ENCODE results near the gene ASPG. TPM values are rescaled to one million over a fixed set of nuclear protein-coding genes. Genes with fewer than 3 reads are reported as not detected.

The ASPG gene
- total and polyA plus RNA-seq, 2 donors (not counting 1 experiment from before 2014, with no cell fraction given), result not detected

DNA sequence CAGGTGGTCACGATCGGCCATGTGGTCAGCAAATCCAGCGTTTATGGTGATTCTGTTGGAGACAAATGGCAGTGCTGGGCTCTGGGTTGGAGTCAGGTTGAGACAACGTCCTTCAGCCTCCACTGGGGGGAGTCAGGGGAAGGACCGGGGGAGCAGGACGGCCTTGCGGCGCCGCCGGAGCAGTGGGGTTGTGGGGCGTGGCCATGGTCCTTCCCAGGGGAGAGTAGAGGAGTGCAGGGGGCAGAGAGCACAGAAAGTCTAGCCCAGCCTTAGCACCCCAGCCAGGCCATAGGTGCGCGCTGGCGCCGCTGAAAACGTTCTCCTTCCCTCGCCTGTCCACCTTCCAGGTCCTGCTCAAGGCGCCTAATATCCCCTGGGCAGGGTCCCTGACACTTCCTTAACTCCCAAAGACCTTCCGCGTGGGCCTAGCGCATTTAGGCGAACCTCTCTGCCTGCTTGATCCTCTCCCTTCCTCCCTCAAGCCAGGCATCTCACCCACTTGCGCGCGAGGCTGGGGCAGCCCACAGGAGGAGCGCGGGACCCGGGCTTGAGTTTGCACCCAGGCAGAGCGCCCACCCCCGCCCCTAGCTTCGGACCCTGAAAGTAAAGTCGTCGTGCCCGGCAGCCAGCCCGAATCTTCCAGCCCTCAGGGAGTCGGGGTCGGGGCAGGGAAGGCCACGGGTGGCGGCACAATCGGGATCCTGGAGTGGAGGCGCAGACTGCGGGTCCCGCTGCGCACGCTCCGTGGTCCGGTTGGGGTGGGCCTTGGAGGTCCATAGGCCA is 49.8 kb downstream of the ASPG start:
- no peak for TF ChIP-seq EZH2 (IDR thresholded peaks at IDR 0.05; ENCODE audit: low read length, missing control alignments)
- TF ChIP-seq, protein P1, sequence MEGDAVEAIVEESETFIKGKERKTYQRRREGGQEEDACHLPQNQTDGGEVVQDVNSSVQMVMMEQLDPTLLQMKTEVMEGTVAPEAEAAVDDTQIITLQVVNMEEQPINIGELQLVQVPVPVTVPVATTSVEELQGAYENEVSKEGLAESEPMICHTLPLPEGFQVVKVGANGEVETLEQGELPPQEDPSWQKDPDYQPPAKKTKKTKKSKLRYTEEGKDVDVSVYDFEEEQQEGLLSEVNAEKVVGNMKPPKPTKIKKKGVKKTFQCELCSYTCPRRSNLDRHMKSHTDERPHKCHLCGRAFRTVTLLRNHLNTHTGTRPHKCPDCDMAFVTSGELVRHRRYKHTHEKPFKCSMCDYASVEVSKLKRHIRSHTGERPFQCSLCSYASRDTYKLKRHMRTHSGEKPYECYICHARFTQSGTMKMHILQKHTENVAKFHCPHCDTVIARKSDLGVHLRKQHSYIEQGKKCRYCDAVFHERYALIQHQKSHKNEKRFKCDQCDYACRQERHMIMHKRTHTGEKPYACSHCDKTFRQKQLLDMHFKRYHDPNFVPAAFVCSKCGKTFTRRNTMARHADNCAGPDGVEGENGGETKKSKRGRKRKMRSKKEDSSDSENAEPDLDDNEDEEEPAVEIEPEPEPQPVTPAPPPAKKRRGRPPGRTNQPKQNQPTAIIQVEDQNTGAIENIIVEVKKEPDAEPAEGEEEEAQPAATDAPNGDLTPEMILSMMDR (conservative IDR thresholded peaks at IDR 0.05 in 1 of 2, IDR thresholded peaks at IDR 0.05 in 1 of 2; ENCODE audit: low read depth in 1 of 2, low read length in 2 of 2), result no peak
- H3K4me1 ChIP-seq (ENCODE audit: control insufficient read depth, extremely low read depth, insufficient read depth, low read length), result no peaks in the 10 kb centered on the region
- no peak overlapping the region for H3K27ac ChIP-seq (ENCODE audit: insufficient read depth, low read length)
- H4K20me1 ChIP-seq (ENCODE audit: control insufficient read depth, extremely low read depth, insufficient read depth, low read length), result no peaks in the 10 kb centered on the region
- no peaks in the 10 kb centered on the region for H3K79me2 ChIP-seq (ENCODE audit: control insufficient read depth, insufficient read depth, low read length)
- H3K4me2 ChIP-seq (ENCODE audit: extremely low read depth, insufficient read depth, low read length), result no peak overlapping the region
- H2AFZ ChIP-seq (ENCODE audit: low read length), result no peak overlapping the region
- DNase-seq (ENCODE audit: low read depth in 2 of 2), result peak in 1 of 2 donors; percentile 6
- no peaks in the 10 kb centered on the region for H3K36me3 ChIP-seq (ENCODE audit: control insufficient read depth, insufficient read depth, low read length)
- H3K27me3 ChIP-seq (ENCODE audit: control insufficient read depth, insufficient read depth, low read length), result peaks cover 15% of the 10 kb centered on the region
- no peaks in the 10 kb centered on the region for H3K9me3 ChIP-seq (ENCODE audit: control insufficient read depth, insufficient read depth, low read depth, low read length)
- H3K4me3 ChIP-seq (replicated peaks in 1 of 4; ENCODE audit: control extremely low read depth in 1 of 4, insufficient read depth in 1 of 4, low read depth in 3 of 4, low read length in 4 of 4), result no peak overlapping the region
- H3K9ac ChIP-seq (ENCODE audit: insufficient read depth, low read length), result no peak overlapping the region

GRCh38 chr14:104135904-104136471 is 50.5 kb downstream of the ASPG start:
- Histone ChIP-seq H3K27ac (ENCODE audit: insufficient read depth, low read length) (no peak overlapping the region), H3K4me2 (ENCODE audit: extremely low read depth, insufficient read depth, low read length) (no peak overlapping the region)
- DNase-seq (ENCODE audit: low read depth in 2 of 2), result no peak

More at GRCh38 chr14:104135904-104136471, 50.5 kb downstream of the ASPG start:
- no peaks in the 10 kb centered on the region for H3K4me1 ChIP-seq (ENCODE audit: control insufficient read depth, extremely low read depth, insufficient read depth, low read length)
- H3K4me3 ChIP-seq (replicated peaks in 1 of 4; ENCODE audit: control extremely low read depth in 1 of 4, insufficient read depth in 1 of 4, low read depth in 3 of 4, low read length in 4 of 4), result no peak overlapping the region
- peaks cover 15% of the 10 kb centered on the region for H3K27me3 ChIP-seq (ENCODE audit: control insufficient read depth, insufficient read depth, low read length)
- TF ChIP-seq, protein P1 (conservative IDR thresholded peaks at IDR 0.05 in 1 of 2, IDR thresholded peaks at IDR 0.05 in 1 of 2; ENCODE audit: low read depth in 1 of 2, low read length in 2 of 2), result no peak
- no peak for TF ChIP-seq EZH2 (IDR thresholded peaks at IDR 0.05; ENCODE audit: low read length, missing control alignments)
- no peak overlapping the region for H3K9ac ChIP-seq (ENCODE audit: insufficient read depth, low read length)
- H3K9me3 ChIP-seq (ENCODE audit: control insufficient read depth, insufficient read depth, low read depth, low read length), result no peaks in the 10 kb centered on the region
- H3K36me3 ChIP-seq (ENCODE audit: control insufficient read depth, insufficient read depth, low read length), result no peaks in the 10 kb centered on the region
- H2AFZ ChIP-seq (ENCODE audit: low read length), result no peak overlapping the region
- H4K20me1 ChIP-seq (ENCODE audit: control insufficient read depth, extremely low read depth, insufficient read depth, low read length), result no peaks in the 10 kb centered on the region
- no peaks in the 10 kb centered on the region for H3K79me2 ChIP-seq (ENCODE audit: control insufficient read depth, insufficient read depth, low read length)
